ENCODE results near the gene IL18BP. TPM values are rescaled to one million over a fixed set of nuclear protein-coding genes. Genes with fewer than 3 reads are reported as not detected.

The IL18BP gene
- total RNA-seq, 1 donor from 2014 or later = 9.6 TPM

DNA sequence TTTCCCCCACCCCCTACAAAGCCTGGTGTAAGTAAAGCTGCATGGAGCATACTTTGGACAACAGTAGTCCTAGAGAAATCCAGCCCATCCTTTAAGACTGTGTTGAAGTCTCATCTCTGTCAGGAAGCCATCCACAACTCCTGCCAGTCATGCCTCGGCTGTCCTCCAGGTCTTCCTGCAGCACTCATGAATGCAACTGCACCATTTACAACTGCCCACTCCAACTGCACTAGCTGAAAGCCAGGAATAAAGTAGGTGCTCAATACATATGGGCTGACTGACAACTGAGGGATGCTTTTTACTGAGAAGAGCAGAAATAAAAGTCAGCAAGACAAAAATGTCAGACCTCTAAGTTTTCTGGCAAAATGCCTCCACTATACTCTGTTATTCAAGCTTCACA lies 27.4 kb downstream of the IL18BP start:
- Mint-ChIP-seq H3K27ac (ENCODE audit: unreplicated experiment) (peak overlapping the region; percentile 47), H3K27me3 (ENCODE audit: unreplicated experiment) (no peaks in the 10 kb centered on the region), H3K9me3 (ENCODE audit: unreplicated experiment) (no peaks in the 10 kb centered on the region), H3K4me3 (ENCODE audit: unreplicated experiment) (no peak overlapping the region), H3K4me1 (ENCODE audit: unreplicated experiment) (peaks cover 7% of the 10 kb centered on the region), H3K36me3 (ENCODE audit: unreplicated experiment) (peaks cover 45% of the 10 kb centered on the region)
- no peak for DNase-seq (ENCODE audit: extremely low spot score, unreplicated experiment)
- TF ChIP-seq, protein P1, sequence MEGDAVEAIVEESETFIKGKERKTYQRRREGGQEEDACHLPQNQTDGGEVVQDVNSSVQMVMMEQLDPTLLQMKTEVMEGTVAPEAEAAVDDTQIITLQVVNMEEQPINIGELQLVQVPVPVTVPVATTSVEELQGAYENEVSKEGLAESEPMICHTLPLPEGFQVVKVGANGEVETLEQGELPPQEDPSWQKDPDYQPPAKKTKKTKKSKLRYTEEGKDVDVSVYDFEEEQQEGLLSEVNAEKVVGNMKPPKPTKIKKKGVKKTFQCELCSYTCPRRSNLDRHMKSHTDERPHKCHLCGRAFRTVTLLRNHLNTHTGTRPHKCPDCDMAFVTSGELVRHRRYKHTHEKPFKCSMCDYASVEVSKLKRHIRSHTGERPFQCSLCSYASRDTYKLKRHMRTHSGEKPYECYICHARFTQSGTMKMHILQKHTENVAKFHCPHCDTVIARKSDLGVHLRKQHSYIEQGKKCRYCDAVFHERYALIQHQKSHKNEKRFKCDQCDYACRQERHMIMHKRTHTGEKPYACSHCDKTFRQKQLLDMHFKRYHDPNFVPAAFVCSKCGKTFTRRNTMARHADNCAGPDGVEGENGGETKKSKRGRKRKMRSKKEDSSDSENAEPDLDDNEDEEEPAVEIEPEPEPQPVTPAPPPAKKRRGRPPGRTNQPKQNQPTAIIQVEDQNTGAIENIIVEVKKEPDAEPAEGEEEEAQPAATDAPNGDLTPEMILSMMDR (IDR thresholded peaks at IDR 0.05) = no peak

DNA sequence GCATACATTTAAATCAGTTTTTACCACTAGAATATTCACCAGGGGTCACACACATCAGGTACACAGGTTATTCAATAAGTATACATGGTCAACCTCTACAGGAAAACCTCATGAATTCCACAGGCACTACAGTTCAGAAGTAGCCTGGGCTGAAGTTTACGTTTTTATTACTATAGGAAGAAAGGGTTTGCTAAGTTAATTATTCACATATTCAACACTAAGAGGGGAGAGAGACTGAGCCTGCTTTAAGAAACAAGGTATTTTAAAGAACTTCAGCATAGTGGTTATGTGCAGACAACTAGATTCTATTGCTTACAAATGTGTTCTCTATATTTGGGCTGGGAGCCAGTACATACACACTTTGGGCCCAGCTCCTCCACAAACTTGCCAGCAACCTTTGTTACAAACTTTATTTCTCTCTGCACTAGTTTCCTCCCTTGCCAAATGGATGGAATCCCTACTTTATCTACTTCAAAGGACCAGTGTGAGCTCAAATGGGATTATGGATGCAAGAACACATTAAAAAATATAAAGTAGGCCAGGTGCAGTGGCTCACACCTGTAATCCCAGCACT lies 31.9 kb downstream of the IL18BP start:
- Mint-ChIP-seq H3K4me3 (ENCODE audit: unreplicated experiment) (no peak overlapping the region), H3K4me1 (ENCODE audit: unreplicated experiment) (peaks cover 3% of the 10 kb centered on the region), H3K36me3 (ENCODE audit: unreplicated experiment) (peaks cover 31% of the 10 kb centered on the region), H3K27me3 (ENCODE audit: unreplicated experiment) (no peaks in the 10 kb centered on the region), H3K27ac (ENCODE audit: unreplicated experiment) (peak overlapping the region; percentile 11), H3K9me3 (ENCODE audit: unreplicated experiment) (no peaks in the 10 kb centered on the region)
- TF ChIP-seq, protein P1 (IDR thresholded peaks at IDR 0.05) = no peak
- no peak for DNase-seq (ENCODE audit: extremely low spot score, unreplicated experiment)

DNA sequence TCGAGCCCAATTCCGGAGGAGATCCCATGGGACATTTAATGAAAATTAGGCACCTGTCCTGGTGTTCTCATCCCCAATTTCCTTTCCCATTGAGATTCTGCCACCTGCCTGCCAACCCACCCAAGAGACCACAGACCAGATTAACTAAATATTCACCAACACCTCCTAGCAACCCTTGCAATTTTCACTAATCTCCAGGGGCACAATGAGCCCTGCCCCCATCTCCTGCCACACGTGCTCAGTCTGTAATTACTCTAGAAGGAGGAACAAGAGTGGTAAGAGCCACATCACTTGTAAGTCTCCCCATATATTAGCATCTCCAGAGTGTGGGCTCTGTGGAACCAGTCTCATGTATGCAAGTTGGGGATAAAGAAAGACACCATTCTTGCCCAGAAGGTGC lies 38.0 kb downstream of the IL18BP start:
- Mint-ChIP-seq H3K9me3 (ENCODE audit: unreplicated experiment) (no peaks in the 10 kb centered on the region), H3K27ac (ENCODE audit: unreplicated experiment) (no peak overlapping the region), H3K4me3 (ENCODE audit: unreplicated experiment) (no peak overlapping the region), H3K36me3 (ENCODE audit: unreplicated experiment) (peaks cover 14% of the 10 kb centered on the region), H3K4me1 (ENCODE audit: unreplicated experiment) (peaks cover 15% of the 10 kb centered on the region), H3K27me3 (ENCODE audit: unreplicated experiment) (no peaks in the 10 kb centered on the region)
- DNase-seq (ENCODE audit: extremely low spot score, unreplicated experiment) = no peak
- TF ChIP-seq, protein P1 (IDR thresholded peaks at IDR 0.05) = no peak

DNA sequence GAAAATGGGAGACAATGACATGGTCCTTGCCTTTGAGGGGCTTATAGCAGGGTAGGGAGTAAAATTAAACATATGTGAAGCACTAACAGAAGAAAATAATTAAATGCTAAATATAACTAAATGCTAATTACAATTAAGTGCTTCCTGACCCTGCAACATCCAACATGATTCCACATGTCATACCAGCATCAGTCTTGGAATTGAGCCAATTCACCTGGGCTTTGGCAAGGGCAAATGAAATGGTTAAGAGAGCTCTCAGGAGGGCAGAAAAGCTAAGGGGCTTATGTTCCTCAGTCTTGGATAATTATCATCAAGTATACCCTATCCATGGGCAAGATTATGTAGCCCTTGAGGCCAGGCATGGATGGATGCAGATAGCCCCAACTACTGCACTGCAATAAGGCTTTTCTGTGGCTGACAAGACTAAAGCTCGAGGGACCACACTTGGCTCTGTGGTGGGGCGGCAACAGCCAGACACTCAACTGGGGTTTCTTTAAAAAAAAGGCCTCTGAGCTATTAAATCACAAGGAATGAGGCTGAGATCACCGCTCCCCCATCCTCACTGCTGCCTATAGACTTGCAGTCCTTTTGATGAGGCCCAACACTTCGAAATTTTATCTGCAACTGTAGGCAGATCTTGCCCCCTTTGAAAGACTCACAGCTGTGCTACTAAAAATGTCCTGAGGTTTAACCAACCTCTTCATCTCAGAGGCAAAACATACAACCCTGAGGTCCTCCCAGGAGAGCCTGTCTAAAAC lies 39.0 kb downstream of the IL18BP start:
- peaks cover 24% of the 10 kb centered on the region for H3K4me1 Mint-ChIP-seq (ENCODE audit: unreplicated experiment)
- H3K36me3 Mint-ChIP-seq (ENCODE audit: unreplicated experiment) = peaks cover 14% of the 10 kb centered on the region
- TF ChIP-seq, protein P1 (IDR thresholded peaks at IDR 0.05) = no peak
- H3K27ac Mint-ChIP-seq (ENCODE audit: unreplicated experiment) = no peak overlapping the region
- H3K4me3 Mint-ChIP-seq (ENCODE audit: unreplicated experiment) = no peak overlapping the region
- no peaks in the 10 kb centered on the region for H3K27me3 Mint-ChIP-seq (ENCODE audit: unreplicated experiment)
- H3K9me3 Mint-ChIP-seq (ENCODE audit: unreplicated experiment) = no peaks in the 10 kb centered on the region
- DNase-seq (ENCODE audit: extremely low spot score, unreplicated experiment) = no peak

DNA sequence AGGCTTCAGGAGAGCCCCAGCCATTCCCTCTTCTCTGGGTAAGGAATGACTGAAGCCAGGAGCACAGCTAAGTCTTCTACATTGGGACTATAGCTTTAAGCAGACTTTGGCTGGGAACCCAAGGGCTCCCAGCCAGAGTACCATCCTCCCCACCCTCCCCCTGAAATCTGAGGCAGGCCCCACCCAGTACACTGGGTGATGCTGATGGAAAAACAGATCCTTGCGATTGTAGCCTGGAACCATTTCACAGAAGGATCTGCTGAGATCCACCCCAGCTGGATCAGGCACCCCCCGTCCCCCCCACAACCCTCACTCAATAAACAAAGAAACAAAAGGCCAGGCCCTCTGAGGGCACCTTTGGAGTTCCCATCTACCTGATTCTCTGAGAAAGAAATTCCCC lies 39.8 kb downstream of the IL18BP start:
- no peak overlapping the region for H3K4me3 Mint-ChIP-seq (ENCODE audit: unreplicated experiment)
- DNase-seq (ENCODE audit: extremely low spot score, unreplicated experiment) = no peak

More for the DNA sequence above, 39.8 kb downstream of the IL18BP start:
- TF ChIP-seq, protein P1 (IDR thresholded peaks at IDR 0.05) = no peak
- Mint-ChIP-seq H3K9me3 (ENCODE audit: unreplicated experiment) (no peaks in the 10 kb centered on the region), H3K27ac (ENCODE audit: unreplicated experiment) (no peak overlapping the region), H3K4me1 (ENCODE audit: unreplicated experiment) (peaks cover 28% of the 10 kb centered on the region), H3K36me3 (ENCODE audit: unreplicated experiment) (peaks cover 12% of the 10 kb centered on the region), H3K27me3 (ENCODE audit: unreplicated experiment) (no peaks in the 10 kb centered on the region)

All from osteocyte (in vitro differentiated cells).